ENCODE data around the gene ZBTB16.
A peak's percentile ranks its signal among the peaks of the same experiment; 100 is the strongest.

Gene ZBTB16

DNA sequence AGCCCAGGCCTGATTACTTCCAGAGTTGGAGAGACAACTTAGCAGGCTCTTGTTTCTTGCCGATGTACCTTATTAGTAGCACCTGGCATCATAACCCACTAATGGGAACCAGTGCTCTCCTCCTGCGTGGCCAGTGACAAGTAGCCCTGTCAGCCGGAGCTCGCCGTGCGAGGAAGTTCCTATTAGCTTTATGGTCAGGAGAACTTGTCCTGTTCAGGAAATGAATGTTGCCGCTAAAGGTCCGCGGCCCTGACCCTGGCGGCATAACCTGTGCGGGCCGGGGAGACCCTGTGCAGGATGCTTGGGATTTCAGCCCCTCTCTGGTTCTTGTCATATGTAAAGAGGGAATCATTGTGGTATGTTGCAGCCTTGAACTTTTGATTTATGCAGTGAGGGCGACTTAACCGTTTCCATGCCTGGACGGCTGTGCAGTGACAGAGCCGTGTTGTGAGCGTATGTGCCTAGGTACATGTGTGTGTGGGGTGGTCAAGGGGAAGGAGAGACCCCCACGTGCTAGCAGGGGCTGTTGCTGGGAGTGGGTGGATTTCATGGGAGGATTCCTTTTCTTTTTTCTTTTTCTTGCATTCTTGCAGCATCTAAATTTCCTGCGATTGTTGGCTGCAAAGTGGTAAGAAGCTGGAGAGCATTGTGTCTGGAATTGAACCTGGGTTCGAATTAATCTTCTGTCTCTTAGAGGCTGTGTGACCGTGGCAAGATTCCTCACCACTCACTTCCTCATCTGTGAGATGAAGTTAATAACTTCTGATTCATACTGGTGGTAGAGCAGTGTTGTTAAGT is 15.2 kb downstream of the ZBTB16 start:
- H3K4me3 ChIP-seq (ENCODE audit: low read depth, low read length) = no peak overlapping the region
- DNase-seq (ENCODE audit: low read depth) = peak; percentile 54
- TF ChIP-seq, protein P1, sequence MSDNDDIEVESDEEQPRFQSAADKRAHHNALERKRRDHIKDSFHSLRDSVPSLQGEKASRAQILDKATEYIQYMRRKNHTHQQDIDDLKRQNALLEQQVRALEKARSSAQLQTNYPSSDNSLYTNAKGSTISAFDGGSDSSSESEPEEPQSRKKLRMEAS (IDR thresholded peaks at IDR 0.05; ENCODE audit: low read depth, low read length) = no peak

DNA sequence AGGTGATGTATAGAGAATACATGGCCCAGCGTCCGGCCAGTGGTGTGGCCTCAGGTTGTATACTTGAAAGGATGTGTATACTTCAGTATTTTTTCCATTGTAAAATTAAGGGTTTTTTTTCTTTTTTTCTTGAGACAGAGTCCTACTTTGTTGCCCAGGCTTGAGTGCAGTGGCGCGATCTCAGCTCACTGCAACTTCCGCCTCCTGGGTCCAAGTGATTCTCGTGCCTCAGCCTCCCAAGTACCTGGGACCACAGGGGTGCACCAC is 15.8 kb downstream of the ZBTB16 start:
- H3K4me3 ChIP-seq (ENCODE audit: low read depth, low read length) = no peak overlapping the region
- TF ChIP-seq, protein P1 (IDR thresholded peaks at IDR 0.05; ENCODE audit: low read depth, low read length) = no peak
- TF ChIP-seq, protein P2, sequence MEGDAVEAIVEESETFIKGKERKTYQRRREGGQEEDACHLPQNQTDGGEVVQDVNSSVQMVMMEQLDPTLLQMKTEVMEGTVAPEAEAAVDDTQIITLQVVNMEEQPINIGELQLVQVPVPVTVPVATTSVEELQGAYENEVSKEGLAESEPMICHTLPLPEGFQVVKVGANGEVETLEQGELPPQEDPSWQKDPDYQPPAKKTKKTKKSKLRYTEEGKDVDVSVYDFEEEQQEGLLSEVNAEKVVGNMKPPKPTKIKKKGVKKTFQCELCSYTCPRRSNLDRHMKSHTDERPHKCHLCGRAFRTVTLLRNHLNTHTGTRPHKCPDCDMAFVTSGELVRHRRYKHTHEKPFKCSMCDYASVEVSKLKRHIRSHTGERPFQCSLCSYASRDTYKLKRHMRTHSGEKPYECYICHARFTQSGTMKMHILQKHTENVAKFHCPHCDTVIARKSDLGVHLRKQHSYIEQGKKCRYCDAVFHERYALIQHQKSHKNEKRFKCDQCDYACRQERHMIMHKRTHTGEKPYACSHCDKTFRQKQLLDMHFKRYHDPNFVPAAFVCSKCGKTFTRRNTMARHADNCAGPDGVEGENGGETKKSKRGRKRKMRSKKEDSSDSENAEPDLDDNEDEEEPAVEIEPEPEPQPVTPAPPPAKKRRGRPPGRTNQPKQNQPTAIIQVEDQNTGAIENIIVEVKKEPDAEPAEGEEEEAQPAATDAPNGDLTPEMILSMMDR (IDR thresholded peaks at IDR 0.05; ENCODE audit: low read depth, low read length) = no peak
- TF ChIP-seq POLR2A (IDR thresholded peaks at IDR 0.05; ENCODE audit: extremely low read depth, insufficient read length) = no peak
- no peak for TF ChIP-seq MYC (IDR thresholded peaks at IDR 0.05; ENCODE audit: low read depth, low read length)
- no peak for DNase-seq (ENCODE audit: low read depth)

DNA sequence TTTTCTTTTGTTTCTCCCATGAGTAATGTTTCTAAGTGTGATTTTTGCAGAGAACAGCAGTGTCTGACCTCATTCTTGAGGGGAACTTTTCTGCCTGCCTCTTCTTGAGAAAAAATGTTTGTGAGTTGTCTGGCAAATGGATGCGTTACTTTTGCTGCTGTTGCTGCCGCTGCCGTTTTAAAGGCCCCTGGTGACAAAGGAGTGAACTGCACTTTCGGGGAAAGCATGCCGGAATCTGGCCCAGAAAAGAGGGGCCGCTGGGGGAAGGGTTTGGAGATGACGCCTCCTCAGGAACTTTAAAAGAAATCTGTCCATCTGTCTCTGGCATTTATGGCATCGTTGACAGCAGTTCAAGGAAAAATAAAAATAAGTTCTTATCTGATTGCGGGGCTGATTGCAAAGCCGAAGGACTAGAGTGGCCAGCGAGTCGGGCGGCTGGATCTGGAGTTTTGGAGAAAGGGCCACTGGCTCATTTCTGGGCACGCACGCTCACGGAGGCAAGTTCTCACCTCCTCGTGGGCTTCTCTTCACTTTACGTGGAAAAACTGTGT is 16.5 kb downstream of the ZBTB16 start:
- TF ChIP-seq, protein P2 (IDR thresholded peaks at IDR 0.05; ENCODE audit: low read depth, low read length) = peak; percentile 55
- TF ChIP-seq POLR2A (IDR thresholded peaks at IDR 0.05; ENCODE audit: extremely low read depth, insufficient read length) = no peak
- TF ChIP-seq, protein P1 (IDR thresholded peaks at IDR 0.05; ENCODE audit: low read depth, low read length) = no peak
- TF ChIP-seq MYC (IDR thresholded peaks at IDR 0.05; ENCODE audit: low read depth, low read length) = no peak
- DNase-seq (ENCODE audit: low read depth) = peak; percentile 56
- no peak overlapping the region for H3K4me3 ChIP-seq (ENCODE audit: low read depth, low read length)

DNA sequence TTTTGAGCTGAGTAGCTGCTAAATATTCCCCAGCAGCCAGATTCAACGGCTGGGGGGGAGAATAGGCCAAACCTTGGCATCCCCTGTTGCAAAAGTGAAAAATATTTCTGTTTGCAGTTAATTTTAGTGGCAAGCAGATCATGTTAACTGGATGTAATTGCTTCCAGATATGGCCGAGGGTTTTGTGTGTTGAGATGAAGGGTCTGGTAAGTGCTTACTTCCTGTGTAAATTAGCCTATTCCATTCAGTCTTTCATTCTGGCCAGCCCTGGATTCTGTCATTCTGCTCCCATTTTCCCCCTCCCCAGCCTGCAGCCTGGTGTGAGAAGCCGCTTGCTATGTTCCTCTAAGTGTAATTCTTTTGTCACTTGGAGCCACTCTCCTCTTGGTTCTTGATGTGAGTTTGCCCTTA is 17.4 kb downstream of the ZBTB16 start:
- no peak for DNase-seq (ENCODE audit: low read depth)
- H3K4me3 ChIP-seq (ENCODE audit: low read depth, low read length) = peak overlapping the region; percentile 13
- TF ChIP-seq, protein P1 (IDR thresholded peaks at IDR 0.05; ENCODE audit: low read depth, low read length) = no peak
- no peak for TF ChIP-seq POLR2A (IDR thresholded peaks at IDR 0.05; ENCODE audit: extremely low read depth, insufficient read length)
- no peak for TF ChIP-seq MYC (IDR thresholded peaks at IDR 0.05; ENCODE audit: low read depth, low read length)
- TF ChIP-seq, protein P2 (IDR thresholded peaks at IDR 0.05; ENCODE audit: low read depth, low read length) = no peak

DNA sequence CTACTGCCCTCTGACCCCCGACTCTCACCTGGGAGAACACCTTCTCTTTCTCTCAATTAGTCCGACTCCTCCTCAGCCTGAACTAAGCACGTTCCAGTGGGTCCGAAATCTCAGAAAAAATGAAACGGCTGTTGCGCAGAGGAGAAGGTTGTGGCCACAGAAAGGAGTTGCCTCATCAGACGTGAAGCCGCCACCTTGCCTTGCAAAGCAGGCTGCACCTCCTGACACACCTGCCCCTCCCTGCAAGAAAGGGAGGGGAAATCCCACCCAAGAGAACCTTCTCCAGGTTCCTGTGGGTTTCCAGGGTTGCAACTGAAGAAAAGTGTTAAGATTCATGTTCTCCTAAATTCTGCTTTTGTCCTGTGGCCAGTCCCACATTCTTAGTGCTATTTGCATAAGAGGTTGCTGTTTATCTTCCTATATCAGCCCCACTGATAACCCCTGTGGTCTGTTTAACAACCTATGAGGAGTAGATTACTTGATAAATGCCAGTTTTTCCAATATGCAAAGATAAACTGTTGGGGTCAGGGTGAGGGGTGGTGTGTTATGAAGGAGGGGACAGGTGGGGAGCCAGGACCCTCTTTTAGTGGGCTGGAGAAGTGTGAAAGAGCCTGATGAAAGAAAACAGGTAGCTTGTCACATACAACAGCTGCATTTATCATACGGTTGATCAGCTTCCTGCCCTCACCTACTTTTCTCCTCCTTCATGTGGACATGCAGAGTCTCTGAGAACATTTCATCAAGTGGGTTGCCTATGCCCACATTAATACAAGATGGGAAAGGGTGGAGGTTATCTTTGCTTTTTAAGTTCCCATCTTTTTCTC is 18.2 kb downstream of the ZBTB16 start:
- TF ChIP-seq POLR2A (IDR thresholded peaks at IDR 0.05; ENCODE audit: extremely low read depth, insufficient read length) (no peak), MYC (IDR thresholded peaks at IDR 0.05; ENCODE audit: low read depth, low read length) (peak; percentile 42)
- peak overlapping the region; percentile 13 for H3K4me3 ChIP-seq (ENCODE audit: low read depth, low read length)
- peak; percentile 66 for DNase-seq (ENCODE audit: low read depth)

DNA sequence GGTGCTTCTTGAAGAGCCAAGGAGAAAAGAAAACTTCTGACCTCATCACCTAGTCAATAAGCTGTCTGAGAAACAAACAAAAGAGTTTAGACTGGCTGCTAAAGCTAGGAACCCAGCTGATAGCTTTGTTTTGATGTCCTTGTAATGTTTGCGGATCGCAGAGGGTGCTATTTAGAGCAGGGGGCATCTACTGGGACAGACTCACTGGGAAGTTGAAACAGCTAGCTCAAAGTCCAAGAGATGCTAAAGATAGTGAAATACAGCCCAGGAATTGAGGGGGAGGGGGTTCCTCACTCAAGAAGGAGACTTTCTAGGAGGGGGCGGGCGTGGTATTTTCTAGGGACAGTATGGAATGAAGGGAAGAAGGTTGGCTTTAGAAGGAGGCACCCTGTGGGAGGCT is 18.9 kb downstream of the ZBTB16 start:
- TF ChIP-seq, protein P1 (IDR thresholded peaks at IDR 0.05; ENCODE audit: low read depth, low read length) = no peak
- TF ChIP-seq MYC (IDR thresholded peaks at IDR 0.05; ENCODE audit: low read depth, low read length) = no peak
- TF ChIP-seq, protein P2 (IDR thresholded peaks at IDR 0.05; ENCODE audit: low read depth, low read length) = no peak
- TF ChIP-seq POLR2A (IDR thresholded peaks at IDR 0.05; ENCODE audit: extremely low read depth, insufficient read length) = no peak
- DNase-seq (ENCODE audit: low read depth) = no peak
- H3K4me3 ChIP-seq (ENCODE audit: low read depth, low read length) = no peak overlapping the region

Data from NB4 (cell line).